PC-3 (cell line): Measurements from ENCODE around the gene OGA. TPM values are rescaled to one million over a fixed set of nuclear protein-coding genes. Genes with fewer than 3 reads are reported as not detected.

ENCODE experiments used
- ATAC-seq: fragments of 200-7000 bp; cut with Tn5 transposase; 2 replicates; pipeline ENCODE4 v1.9.1; 2020; ENCODE audit warnings: mild to moderate bottlenecking, moderate library complexity
- BruUV-seq: library from RNA; stranded (reverse); fragments of 400-500 nt; replicated peaks from 2 replicates; lab custom pipeline; 2021; lab: Mats Ljungman, UMichigan
- CTCF ChIA-PET: fragments of 300-600 bp; sonication (Branson Sonifier 250); formaldehyde crosslinking; loops from one replicate; lab custom pipeline; 2022; ENCODE audit warnings: antibody characterized with exemption; lab: Charles Lee
- POLR2A ChIA-PET: fragments of 300-600 bp; sonication (Branson Sonifier 250); formaldehyde crosslinking; loops from one replicate; lab custom pipeline; 2022; ENCODE audit warnings: antibody characterized with exemption; ENCODE audit not compliant: unreplicated experiment; lab: Charles Lee
- DNase-seq: peaks from one replicate; pipeline ENCODE4 v3.0.0-alpha.2; 2015
- H2AFZ ChIP-seq: fragments of 300-600 bp; sonication (generic); 2 replicates; pipeline ENCODE4 v1.6.0; 2016; ENCODE audit warnings: antibody characterized with exemption, low read length
- H3F3A ChIP-seq: fragments of 300-600 bp; sonication (generic); one replicate; pipeline ENCODE4 v1.6.0; 2017; ENCODE audit warnings: antibody characterized with exemption, low read length, control low read depth, mild to moderate bottlenecking; ENCODE audit not compliant: unreplicated experiment
- H3K27ac ChIP-seq: fragments of 300-600 bp; sonication (generic); 2 replicates; pipeline ENCODE4 v1.5.1; 2016; ENCODE audit warnings: mild to moderate bottlenecking, low read length
- H3K27me3 ChIP-seq: fragments of 300-600 bp; sonication (generic); 2 replicates; pipeline ENCODE4 v1.6.1; 2016; ENCODE audit warnings: low read length, mixed read lengths
- H3K36me3 ChIP-seq: fragments of 300-600 bp; sonication (generic); 2 replicates; pipeline ENCODE4 v1.6.1; 2016; ENCODE audit warnings: low read depth, mixed run types, low read length, mixed read lengths
- H3K4me1 ChIP-seq: fragments of 300-600 bp; sonication (generic); 2 replicates; pipeline ENCODE4 v1.5.1; 2016; ENCODE audit warnings: low read length; ENCODE audit not compliant: insufficient read depth
- H3K4me2 ChIP-seq: fragments of 300-600 bp; sonication (generic); 2 replicates; pipeline ENCODE4 v1.6.0; 2016; ENCODE audit warnings: low read length
- H3K4me3 ChIP-seq: fragments of 300-600 bp; sonication (generic); 2 replicates; pipeline ENCODE4 v1.5.1; 2016; ENCODE audit warnings: mild to moderate bottlenecking, low read length, mixed read lengths
- H3K79me2 ChIP-seq: fragments of 300-600 bp; sonication (generic); 2 replicates; pipeline ENCODE4 v1.6.1; 2017; ENCODE audit warnings: low read length, mixed read lengths
- H3K9ac ChIP-seq: fragments of 300-600 bp; sonication (generic); 2 replicates; pipeline ENCODE4 v1.6.0; 2016; ENCODE audit warnings: mild to moderate bottlenecking, low read length
- H3K9me2 ChIP-seq: fragments of 300-600 bp; sonication (generic); replicated peaks from 2 replicates; pipeline ENCODE4 v1.6.1; 2016; ENCODE audit warnings: mixed run types, low read length, mixed read lengths
- H3K9me3 ChIP-seq: fragments of 300-600 bp; sonication (generic); 2 replicates; pipeline ENCODE4 v1.6.1; 2016; ENCODE audit warnings: low read length, mixed read lengths
- H4K20me1 ChIP-seq: fragments of 300-600 bp; sonication (generic); 2 replicates; pipeline ENCODE4 v1.6.1; 2016; ENCODE audit warnings: low read length, mixed read lengths
- CTCF ChIP-seq: fragments of 300-600 bp; sonication (generic); conservative IDR thresholded peaks from 2 replicates; pipeline ENCODE4 v1.5.1; 2017; ENCODE audit warnings: antibody characterized with exemption, low read depth, mild to moderate bottlenecking, low read length
- EZH2 ChIP-seq: fragments of 300-600 bp; sonication (generic); IDR thresholded peaks from one replicate; pipeline ENCODE4 v1.6.1; 2017; ENCODE audit warnings: antibody characterized with exemption, mild to moderate bottlenecking, low read length; ENCODE audit not compliant: unreplicated experiment
- EZH2phosphoT487 ChIP-seq: fragments of 300-600 bp; sonication (generic); IDR thresholded peaks from 2 replicates; pipeline ENCODE4 v1.6.1; 2018; ENCODE audit warnings: mild to moderate bottlenecking, antibody characterized with exemption, low read length, borderline replicate concordance
- intact Hi-C: fragments of 100-400 bp; cut with micrococcal nuclease; formaldehyde crosslinking; loops from 2 replicates; pipeline ENCODE4 v1.9.0; 2023
- total RNA-seq: library from RNA; depleted of rRNA; stranded (reverse); fragments of >200 nt; gene quantifications from 2 replicates; pipeline ENCODE4 v1.2.3, GENCODE V29; 2014

OGA gene
- total RNA-seq, 1 experiment from 2014 or later, result 42.7 TPM

DNA sequence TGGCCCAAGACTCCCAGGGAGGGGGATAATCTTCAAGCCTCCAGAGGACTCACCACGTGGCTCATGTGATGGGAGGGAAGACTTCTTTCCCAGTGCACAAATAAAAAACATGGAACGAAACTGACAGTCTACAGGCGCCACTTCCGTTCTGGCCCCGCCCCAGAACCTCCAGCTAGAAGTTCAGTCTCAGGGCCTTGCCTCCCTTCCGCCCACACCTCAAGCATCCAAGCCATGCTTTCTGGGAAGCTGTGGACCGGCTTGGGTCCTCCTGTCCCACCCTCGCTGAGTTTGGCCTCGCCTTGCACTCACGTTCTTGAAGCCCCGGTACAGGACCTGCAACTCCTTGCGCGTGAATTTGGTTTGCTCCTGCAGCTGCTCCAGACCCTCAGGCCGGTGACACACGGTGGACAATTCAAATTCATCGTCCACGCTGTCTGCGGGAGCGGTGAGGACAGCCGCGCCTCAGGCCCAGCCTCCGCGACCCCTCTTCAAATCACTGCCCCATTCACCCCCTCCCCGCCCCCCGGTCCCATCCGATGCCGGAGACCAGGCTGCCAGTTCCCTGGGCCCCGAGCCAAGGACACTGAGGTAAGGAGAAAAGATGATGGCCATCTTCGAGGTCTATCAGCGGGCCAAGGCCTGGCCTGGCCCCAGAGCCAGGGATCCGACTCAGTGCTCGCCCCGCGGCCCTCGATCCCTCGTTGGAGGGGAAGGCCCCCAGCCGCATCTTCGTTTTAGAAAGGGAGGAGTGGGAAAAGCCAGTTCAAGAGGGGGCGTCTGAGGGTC lies 10.7 kb upstream of the OGA start:
- Histone ChIP-seq H3K27me3 (no peaks in the 10 kb centered on the region), H2AFZ (no peak overlapping the region), H3K4me2 (no peak overlapping the region), H3K36me3 (no peaks in the 10 kb centered on the region), H3K9me3 (no peaks in the 10 kb centered on the region), H4K20me1 (no peaks in the 10 kb centered on the region), H3K4me3 (no peak overlapping the region), H3K79me2 (no peaks in the 10 kb centered on the region), H3K27ac (no peak overlapping the region), H3K9me2 (no peaks in the 10 kb centered on the region), H3K9ac (no peak overlapping the region), H3F3A (no peaks in the 10 kb centered on the region), H3K4me1 (peaks cover 12% of the 10 kb centered on the region)
- POLR2A ChIA-PET, result no interaction called here
- TF ChIP-seq EZH2phosphoT487 (no peak), CTCF (no peak), EZH2 (no peak)
- BruUV-seq, result no TSS peak
- CTCF ChIA-PET, result no interaction called here
- intact Hi-C loops, result no loop called here
- DNase-seq (no peak), ATAC-seq (no peak)

GRCh38 chr10:101827919-101828600 lies 9.8 kb upstream of the OGA start:
- intact Hi-C loops, result no loop called here
- H4K20me1 ChIP-seq, result no peaks in the 10 kb centered on the region
- no peak overlapping the region for H2AFZ ChIP-seq
- ATAC-seq (no peak), DNase-seq (no peak)
- H3K4me2 ChIP-seq, result no peak overlapping the region
- H3K9ac ChIP-seq, result no peak overlapping the region
- CTCF ChIA-PET, result no interaction called here
- H3K9me2 ChIP-seq, result no peaks in the 10 kb centered on the region
- no peaks in the 10 kb centered on the region for H3F3A ChIP-seq
- no peaks in the 10 kb centered on the region for H3K79me2 ChIP-seq
- POLR2A ChIA-PET, result no interaction called here
- peaks cover 12% of the 10 kb centered on the region for H3K4me1 ChIP-seq
- TF ChIP-seq EZH2phosphoT487 (no peak), EZH2 (no peak), CTCF (no peak)
- no peak overlapping the region for H3K27ac ChIP-seq
- BruUV-seq, result no TSS peak
- H3K27me3 ChIP-seq, result no peaks in the 10 kb centered on the region
- H3K4me3 ChIP-seq, result no peak overlapping the region
- no peaks in the 10 kb centered on the region for H3K9me3 ChIP-seq
- H3K36me3 ChIP-seq, result no peaks in the 10 kb centered on the region
